ENCODE measurements around the gene TMEFF1. TPM values are rescaled to one million over a fixed set of nuclear protein-coding genes. Genes with fewer than 3 reads are reported as not detected.

Gene TMEFF1, protein sequence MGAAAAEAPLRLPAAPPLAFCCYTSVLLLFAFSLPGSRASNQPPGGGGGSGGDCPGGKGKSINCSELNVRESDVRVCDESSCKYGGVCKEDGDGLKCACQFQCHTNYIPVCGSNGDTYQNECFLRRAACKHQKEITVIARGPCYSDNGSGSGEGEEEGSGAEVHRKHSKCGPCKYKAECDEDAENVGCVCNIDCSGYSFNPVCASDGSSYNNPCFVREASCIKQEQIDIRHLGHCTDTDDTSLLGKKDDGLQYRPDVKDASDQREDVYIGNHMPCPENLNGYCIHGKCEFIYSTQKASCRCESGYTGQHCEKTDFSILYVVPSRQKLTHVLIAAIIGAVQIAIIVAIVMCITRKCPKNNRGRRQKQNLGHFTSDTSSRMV
- 0.87 and 1.9 TPM in 2 replicates for total RNA-seq

GRCh38 chr9:100472788-100473275 is at the start of gene TMEFF1:
TSS of gene TMEFF1 (plus strand) at chr9:100473149. CDS start at chr9:100473545, 396 bp downstream.

DNA sequence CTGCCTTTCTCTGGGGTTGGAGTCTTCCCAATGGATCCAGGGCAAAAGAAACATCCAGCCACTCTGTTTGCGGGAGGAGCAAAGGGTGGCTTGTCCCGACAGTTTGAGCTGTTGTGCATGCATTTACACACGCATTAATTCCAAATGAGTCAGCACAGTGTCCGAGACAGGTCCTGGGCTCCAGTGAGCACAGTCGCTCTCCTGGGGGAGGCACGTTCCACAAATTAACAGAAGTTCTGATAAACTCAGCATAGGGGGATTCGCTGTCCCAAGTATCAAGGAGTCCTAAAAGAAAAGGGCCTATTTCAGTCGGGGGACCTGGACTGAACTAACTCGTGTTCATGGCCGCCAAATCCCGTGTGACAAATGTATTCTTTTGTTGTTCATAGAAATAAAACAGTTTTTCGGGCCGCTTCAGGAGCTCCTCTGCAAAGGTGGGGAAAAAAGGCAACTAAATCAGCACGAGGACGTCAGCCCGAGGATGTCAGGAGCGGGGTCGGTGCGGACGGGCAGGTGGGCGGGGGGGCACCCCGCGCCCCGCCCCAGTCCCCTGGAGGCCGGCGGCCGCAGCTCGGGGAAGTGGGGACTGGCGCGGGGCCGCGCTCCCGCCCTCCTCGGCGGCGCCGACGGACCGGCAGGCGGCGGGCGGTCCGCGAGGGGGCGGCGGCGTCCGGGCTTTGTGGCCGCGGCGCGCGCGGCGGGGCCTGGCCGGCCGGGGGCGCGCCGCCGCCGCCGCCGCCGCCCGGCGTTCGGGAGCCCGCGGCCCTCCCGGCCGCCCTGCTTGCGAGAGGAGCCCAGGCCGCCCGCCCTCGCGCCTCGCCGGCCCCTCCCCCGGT is 46.2 kb upstream of the TMEFF1 start, which contains the start of gene MSANTD3:
Gene MSANTD3 (plus strand): TSS at position 614 of the 836 bp plus-strand sequence. CDS start 14,796 bp downstream, outside the sequence.

DNA sequence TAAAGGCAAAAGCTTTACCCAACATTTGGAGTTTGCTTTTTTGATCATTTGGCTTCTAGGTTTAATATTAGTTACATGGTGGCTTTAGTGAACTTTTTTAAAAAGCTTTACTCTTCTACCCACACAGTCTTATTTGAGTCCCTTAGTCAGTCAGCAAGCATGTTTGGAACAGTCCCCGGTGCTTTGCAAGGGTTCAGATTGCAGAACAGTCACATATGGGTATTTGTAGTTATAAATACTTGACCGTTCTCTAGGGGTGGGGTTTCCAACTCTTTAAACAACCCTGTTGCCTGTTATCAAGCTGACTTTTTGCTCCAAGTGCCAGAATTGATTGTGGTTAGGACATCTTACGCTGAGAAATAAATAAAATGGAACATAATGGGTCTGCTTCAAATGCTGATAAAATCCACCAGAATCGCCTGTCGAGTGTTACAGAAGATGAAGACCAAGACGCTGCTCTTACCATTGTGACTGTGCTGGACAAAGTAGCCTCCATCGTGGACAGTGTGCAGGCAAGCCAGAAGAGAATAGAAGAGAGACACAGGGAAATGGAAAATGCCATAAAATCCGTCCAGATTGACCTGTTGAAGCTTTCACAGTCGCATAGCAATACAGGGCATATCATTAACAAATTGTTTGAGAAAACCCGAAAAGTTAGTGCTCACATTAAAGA is 105.0 kb downstream of the TMEFF1 start, which contains the start of gene CAVIN4:
Gene CAVIN4 (plus strand): TSS at position 304 of the 673 bp plus-strand sequence. CDS start 65 bp downstream, at position 369.

Other genes starting within 250 kb of the TMEFF1 start
- 16.2 and 16.4 TPM in 2 replicates for gene TEX10, start 120.2 kb upstream of the TMEFF1 start, total RNA-seq
- gene MSANTD3, start 46.0 kb upstream of the TMEFF1 start, total RNA-seq: 25.1 and 37.8 TPM in 2 replicates
- gene CAVIN4, start 104.9 kb downstream of the TMEFF1 start, total RNA-seq: 0.24 and 0.25 TPM in 2 replicates

Measured in cardiac ventricle fibroblast (primary cell).